GM19324 (cell line): ENCODE data around the gene TSPAN18.

ENCODE experiments used
- ATAC-seq: cut with Tn5 transposase; IDR thresholded peaks from one replicate; pipeline ENCODE4 v1.9.1; 2021; ENCODE audit warnings: mild to moderate bottlenecking, moderate library complexity; ENCODE audit not compliant: unreplicated experiment, low FRiP score

Gene TSPAN18

DNA sequence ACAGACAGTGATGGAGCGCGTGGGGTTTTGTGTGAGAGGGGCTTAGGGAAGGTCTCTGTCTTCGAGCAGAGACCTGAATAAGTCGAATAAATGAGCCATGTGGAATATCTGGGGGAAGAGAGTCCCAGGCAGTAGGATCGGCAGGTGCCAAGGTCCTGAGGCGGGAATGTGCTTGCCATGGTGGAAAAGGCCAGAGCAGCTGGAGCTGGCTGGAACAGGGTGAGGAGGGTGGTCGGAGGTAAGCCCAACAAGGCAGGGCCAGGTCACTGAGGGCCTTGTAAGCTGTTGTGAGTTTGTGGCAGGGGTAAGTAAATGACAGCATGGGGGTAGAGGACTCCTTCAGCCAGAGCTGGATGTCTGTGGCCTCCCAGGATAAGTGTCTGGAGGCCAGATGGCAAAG is 152.7 kb downstream of the TSPAN18 start:
- no peak for ATAC-seq

DNA sequence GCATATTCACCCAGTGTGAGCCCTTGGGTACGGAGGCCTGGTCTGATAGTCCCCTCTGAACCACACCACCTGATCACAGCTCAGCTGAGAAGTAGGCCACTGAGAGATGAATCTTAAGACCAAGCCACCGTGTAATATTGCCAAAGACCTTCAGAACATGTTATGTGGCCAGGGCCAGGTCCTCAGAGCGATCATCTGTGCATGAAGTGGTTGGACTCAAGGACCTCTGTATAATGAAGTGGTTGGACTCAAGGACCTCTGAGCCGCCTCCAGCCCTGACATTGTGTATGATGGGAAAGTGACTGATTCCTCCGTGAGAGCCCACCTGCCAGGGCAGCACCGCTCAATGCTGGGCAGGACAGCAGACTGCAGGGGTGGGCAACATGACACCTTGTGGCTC is 153.7 kb downstream of the TSPAN18 start:
- no peak for ATAC-seq

DNA sequence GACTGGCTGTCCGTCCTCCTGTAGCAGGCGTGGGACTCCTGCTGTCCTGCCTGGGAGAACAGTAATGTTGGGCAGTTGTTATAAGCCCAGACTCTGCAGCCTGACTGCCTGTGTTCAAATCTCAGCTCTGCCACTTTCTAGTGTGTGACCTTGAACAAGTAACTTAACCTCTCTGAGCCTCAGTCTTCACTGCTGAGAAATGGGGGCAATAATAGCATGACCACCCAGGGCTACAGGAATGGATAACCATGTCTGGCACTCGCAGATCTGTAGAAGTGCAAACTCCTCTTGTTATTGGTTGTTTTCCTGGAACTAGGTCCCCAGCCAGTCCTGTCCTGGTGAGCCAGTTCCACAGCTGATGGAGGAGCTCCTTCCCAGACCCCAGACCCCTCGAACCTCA is 154.2 kb downstream of the TSPAN18 start:
- no peak for ATAC-seq

DNA sequence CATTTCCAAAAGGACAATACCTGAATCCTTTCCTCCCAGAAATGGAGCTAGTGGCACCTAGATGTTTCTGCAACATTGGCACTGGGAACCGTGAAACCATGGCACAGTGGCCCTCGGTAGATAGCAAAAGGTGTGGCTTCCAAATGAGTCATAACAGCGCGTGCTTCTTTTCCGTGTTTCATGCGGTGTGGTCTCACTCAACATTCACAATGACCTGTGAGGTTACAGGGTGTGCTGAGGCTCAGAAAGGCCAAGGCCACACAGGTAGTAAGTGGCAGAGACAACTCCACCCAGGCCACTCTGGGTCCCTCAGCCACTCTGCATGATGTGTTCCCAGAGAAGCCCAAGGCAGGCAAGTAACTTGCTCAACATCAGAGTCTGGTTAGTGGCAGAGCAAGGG is 156.5 kb downstream of the TSPAN18 start:
- no peak for ATAC-seq

DNA sequence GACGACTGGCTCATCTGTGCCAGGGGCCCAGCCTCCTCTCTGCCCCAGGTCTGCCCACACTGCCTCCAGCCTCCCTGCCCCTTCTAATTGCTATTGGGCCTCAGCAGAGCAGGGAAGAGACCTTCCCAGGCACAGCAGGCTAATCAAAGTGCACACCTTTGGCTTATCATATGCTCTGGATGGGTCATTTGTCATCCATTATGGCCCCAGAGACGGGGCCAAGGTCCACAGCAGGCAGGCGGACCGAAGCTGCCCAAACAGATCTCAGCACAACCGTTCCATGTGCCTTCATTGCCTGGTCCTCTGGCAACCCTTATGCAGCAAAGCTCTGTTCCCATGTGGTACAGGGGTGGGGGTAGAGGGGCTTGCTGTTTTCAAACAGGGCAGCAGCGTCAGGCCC is 157.3 kb downstream of the TSPAN18 start:
- ATAC-seq: no peak

DNA sequence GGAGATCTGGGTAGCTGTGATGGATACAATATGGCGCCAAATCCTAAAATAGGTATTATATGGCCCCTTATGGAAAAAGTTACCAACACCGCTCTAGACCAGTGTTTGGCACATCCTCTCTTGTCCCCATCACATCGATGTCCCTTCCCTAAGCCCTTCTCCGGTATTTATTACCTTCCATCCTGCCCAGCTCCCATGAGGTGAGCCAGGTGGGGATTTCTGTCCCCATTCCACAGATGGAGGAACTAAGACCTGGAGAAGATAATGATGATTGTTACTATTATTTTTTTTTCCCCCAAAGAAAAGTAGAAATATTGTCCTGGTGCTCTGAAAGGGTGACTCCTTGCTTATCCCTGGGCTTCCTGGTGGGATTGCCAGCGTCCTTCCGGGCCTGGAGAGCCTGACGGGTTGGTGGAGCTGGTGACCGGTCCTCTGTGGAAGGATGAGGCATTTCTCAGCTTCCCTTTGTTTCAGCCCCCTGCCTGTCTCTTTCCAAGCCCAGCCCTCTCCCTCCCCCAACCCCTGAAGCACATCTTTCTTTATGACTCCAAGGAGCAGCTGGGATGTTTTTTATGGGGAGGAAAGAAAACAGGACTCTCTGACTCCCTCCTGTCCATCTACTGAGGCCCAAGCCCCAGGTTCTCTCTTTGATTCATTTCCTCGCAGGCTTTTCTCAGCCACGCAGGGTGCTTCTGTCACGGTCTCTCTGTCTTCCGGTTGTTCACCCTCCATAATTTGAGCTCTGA is 158.5 kb downstream of the TSPAN18 start:
- ATAC-seq: no peak

DNA sequence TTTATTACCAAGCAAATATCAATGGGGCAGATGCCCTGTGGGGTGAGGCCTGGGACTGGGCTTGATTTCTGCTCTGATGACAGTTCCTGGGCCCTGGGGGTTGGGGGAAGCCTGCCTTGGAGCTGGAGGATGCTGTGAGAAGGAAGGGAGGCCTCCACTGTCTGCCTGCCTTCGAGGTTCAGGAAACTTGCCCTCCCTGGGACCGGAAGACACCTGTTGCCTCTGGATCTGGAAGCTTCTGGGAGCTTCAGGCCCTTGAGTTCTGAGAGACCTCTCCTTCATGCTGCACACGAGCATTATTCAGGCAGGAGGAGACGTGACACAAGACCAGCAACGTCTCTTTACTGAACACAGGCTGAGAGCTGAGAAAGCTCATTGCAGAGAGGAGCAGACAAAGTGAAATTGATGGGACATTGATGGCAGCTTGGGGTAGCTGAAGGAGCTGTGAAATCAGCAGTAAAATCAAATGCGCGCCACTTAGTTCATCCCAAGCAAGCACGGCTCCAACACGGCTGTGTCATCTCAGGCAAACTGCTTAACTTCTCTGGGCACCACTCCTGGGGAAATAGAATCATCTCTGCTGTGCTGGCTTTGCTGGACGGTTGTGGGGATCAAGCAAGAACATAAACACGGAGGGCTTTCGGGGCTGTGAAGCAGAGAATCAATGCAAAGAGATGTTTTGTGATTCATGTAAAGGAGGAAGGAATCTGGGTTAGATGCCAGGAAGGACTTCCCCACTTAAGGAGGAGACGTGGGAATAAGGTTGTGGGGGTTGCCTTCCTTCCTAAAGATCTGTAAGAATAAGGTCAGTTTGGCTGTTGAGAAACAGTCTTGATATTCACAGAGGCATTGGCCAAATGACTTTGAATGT is 159.4 kb downstream of the TSPAN18 start:
- no peak for ATAC-seq

DNA sequence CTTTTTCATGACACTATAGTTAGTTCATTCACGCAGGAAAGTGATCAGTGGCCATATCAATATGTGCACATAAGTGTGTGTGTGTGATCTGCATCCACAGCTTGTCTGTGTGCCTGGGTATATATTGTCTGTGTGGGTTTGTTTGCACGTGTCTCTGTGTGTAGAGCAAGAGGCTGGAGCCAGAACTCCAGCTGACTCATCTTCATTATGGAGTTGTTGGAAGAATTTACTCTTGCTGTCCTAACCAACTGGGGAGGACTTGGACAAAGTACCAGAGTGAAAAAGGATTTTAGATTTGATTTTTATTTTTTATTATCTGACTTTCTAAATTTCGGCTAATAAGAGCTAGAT is 160.0 kb downstream of the TSPAN18 start:
- ATAC-seq: no peak

DNA sequence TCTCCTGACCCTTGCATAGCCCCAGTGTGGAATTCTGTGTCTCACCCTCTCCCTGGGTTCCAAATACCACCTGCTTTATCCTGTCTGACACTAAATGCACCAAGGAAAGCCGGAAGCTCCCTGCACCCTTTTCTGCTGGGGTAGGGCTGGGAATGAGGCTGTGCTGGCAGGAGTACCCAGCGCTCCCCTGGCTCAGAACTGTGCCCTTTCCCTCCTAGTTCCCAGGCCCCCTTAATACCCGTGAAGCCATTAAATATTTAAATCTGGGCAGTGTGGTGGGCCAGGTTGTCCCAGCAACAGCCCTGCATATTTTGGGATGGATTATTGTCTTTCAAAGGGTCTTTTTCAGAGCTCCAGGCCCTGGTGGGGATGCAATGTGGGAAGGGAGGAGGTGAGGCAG is 160.9 kb downstream of the TSPAN18 start:
- ATAC-seq: no peak

DNA sequence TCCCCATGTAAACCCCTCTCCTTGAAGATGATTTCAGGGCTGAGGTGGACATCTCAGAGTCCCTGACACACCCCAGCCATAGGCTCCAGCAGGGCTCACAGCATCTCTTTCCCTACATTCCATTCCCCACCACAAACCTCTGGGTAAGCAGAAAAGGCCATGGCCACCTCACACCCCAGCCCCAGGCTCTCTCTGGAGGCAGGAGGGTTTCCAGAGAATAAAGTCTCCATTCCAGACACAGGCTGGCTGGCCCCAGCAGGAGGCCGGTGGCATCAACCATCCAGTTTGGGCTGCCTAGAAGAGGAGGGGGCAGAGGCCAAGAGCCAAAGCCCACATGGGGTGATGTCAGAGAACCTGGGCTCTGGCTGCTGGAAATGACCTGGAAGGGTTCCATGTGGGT is 162.5 kb downstream of the TSPAN18 start:
- no peak for ATAC-seq

DNA sequence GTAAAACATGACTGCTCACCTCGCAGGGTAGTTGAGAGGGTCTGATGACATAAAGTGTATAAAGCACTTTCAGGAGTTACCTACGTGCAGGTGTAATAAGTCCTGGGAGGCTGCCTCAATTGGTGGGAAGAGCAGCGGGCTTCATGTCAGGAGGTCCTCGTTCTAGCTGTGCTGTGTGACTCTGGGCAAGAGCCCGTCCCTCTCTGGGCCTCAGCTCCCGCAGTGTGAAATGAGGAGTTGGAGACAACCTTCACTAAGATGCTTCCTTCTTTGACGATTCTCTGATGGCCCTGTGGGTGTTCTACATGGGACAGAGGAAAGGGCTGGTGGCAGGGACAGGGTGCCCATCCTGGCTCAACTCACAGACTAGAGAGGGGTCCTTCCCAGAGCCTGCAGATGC is 166.1 kb downstream of the TSPAN18 start:
- ATAC-seq: no peak

DNA sequence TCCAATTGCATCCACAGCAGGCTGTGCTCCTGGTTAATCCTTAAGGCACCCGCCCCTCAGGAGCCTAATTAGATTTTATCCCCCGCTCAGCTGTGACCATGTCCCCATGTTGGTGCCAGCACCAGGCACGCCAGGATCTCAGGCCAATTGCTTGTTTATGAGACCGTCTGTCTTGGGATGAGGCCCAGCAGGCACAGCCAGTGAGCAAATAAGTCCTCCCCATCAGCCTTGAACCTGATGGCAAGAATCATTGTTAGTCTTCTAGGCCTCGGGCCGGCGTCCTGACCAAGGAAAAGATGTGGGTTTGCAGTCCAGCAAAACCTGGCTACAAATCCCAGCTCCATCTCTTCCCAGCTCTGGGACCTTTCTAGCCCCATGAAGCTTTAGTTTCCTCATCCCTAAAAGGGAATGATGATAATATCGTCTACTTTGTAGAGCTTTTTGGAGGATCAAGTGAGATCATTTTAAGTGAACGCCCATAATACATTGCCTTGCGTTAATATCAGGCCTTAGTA is 166.6 kb downstream of the TSPAN18 start:
- ATAC-seq: no peak

DNA sequence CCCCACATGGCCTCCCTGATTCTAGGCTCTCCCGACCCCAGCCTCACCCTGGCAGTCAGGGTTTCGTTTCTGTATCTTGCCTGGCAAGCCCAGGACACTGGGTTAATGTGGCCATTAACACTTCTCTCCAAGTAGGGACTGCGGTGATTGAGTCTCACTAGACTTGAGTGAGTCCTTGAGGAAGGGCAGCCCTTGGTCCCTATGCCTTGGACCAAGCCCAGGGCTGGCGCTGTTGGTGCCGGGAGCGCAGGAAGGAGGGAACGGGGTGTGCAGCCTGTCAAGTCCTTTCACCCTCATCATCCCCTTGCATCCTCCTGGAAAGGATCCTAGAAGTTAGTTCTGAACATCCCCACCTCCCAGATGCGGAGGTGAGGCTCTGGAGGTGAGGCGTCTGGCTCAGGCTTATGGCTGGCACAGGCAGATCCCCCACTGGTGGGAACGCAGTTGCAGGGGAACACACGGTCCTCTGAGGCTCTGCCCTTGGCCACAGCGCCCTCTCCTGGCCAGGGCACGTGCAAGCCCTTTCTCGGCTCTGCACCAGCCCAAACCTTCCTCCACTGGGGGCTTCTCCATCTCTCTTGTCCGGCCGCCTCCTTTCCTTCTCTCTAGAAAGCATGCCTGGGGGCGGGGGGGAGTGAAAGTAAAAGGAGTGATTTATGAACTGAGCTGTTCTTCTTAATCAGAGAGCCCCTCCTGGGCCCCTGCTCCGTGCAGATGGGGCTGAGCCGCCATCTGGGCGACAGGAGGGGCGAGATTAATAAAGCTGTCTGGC is 167.3 kb downstream of the TSPAN18 start:
- ATAC-seq: no peak

DNA sequence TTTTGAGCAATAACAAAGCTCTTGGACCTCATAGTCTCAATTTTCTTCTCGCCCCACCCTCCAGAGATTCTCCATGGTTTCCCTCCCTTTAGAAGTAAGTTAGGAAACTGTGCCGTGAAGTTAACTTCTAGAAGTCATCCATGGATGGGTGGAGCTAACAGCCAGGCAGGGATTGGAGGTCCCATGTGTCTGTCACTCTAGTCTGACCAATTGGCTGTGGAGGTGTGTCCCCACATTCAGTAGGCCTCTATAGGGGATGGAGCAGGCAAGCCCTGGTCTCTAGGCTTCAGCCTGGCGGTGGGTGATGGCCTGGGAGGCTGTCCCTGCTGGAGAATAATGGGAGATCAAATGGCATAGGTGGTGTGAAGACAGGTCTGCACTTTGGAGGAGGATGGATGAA is 173.2 kb downstream of the TSPAN18 start:
- no peak for ATAC-seq

DNA sequence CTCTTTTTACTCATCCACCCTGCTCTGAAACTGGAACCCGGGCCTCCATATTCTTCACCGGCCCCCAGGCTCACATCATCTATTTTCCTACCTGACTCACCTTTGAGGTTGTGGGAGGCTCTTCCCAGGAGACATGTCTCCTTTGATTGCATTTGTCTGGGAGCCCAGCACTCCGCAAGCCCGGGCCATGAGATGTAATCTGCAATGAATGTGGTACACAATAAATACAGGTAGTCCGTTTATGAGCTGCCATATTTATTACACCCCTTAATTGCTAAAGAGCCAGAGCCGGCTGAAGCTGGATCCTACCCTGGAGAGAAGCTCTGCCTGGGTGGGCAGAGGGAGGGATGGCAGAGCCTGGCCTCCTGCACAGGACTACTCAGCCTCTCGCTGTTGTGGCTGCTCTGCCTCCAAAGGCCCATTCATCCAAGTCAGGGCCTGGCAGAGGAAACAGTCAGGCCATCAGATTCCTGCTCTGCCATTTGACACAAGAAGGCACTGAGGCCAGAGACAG is 174.4 kb downstream of the TSPAN18 start:
- no peak for ATAC-seq

DNA sequence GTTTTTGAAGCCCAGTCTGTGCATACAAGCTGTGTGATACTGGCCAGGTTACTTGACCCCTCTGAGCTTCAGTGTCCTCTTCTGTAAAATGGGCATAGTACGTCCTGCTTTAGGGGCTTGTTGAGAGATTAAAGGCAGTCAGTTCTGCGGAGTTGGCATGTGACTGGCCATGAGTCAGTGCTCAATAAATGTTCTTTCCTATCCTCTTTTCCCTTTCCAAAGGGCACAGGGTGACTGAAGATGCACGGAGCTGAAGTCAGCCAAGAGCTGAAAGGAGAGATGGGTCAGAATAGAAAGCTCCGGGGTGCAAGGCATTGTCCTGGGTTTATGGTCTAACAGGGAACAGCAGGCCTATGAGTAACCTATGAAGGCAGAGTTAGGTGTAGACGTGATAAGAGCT is 175.0 kb downstream of the TSPAN18 start:
- no peak for ATAC-seq

DNA sequence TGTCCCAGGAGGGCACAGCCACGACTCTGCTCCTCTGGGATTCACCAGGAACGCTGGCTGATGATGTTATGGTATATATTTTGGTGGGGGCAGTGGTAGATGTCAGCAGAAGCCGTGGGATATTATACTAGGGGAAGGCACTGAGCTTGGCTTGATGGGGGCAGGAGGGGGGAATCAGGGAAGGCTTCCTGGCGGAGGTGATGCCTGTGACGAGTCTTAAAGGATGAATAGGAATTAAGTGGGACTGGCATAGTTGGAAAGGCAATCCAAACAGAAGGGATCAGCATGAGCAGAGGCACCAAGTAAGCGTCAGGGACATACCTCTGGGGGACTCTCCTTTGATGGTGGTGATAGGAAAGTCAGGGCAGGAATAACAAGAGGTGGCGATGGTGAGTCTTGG is 176.3 kb downstream of the TSPAN18 start:
- ATAC-seq: no peak

DNA sequence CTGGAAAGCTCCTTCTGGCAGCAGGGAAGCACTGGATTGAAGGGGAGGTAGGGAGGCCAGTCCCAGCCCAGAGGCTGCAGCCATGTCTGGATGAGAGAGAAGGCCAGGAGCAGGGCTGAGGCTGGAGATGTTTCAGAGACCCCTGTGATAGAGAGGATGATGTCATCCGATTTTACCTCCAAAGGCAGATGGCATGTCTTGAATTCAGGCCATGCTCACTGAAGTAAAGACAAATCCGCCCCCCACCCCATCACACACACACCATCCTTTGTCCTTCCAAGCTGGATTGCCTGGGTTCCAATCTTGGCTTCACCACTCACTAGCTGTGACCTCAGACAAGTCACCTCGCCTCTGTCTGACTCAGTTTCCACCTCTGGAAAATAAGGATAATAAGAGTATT is 176.8 kb downstream of the TSPAN18 start:
- no peak for ATAC-seq

DNA sequence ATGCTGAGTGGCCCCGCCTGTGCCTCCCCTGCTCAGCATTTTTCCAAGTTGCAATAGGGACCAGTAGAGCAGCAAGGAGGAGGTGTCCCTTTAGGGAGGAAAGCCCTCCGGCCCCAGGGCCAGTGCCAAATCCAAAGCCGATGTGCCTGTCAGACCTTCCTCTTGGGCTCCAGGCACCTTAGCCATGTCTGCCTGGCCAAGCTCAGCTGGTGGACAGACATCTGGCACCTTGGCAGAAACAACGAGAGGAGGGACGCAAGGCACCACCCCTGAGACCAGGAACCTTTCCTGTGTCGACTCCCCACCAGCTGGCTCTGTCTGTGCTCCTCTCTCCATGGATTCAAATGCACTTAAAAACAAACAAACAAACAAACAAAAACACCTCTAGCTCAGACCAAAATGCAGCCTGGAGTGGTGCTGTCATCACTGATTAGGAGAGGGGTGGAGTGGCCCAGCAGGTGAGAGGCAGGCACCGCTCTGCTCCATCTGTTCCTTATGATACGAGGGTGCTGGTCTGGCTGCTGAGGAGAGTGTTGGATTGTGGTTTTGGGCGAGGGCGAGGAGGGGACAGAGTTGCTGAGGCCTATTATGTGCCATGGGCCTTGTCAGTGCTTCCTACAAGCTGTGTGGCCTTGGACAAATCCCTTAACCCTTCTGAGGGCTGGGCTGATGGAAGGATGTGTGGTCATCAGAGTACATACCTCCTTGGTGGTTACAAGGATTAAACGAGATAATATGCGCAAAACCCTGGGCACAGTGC is 177.7 kb downstream of the TSPAN18 start:
- ATAC-seq: no peak
